Measurements from ENCODE around the gene CDH15.

Gene CDH15

DNA sequence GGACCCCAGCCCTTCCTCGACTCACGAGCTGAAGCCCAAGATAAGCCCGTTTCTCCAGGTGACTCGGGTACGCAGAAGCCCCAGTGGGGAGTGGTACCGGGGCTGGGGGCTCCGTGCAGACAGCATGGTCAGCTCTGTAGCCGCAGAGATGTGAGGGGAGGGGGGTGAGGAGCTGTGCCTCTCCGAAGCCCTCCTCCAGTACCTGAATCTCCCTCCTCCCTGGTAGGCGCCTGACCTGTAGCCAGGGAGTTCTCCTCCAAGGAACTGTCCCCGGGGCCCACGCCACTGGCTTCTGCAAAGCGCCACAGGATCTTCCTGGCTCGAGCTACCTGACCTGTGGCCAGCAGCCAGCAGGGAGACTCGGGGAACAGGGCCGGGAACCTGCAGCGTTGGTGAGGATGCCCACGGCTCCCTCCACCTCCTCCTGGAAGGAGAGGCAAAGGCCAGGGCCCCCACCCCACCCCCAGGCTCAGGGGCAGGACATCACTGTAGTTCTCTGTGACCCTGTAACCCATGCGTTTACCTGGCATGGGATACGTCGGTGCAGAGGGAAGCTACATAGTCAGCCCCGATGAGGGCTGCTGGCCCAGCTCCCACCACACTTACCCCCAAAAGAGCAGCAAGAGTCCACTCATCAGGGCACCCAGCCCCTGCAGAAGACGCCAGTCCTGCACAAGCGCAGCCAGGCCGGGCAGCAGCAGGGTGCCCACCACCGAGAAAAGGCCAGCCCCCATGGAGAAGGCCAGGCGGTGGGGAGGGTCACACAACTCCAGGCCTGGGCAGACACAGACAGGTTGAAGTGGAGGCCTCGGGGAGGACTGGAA lies 27.1 kb downstream of the CDH15 start:
- Histone ChIP-seq H3F3A (ENCODE audit: insufficient read depth, low read length) (no peaks in the 10 kb centered on the region), H3K4me1 (ENCODE audit: low read length) (no peaks in the 10 kb centered on the region), H3K79me2 (ENCODE audit: low read length) (no peaks in the 10 kb centered on the region), H3K36me3 (replicated peaks; ENCODE audit: insufficient read depth, low read length) (no peaks in the 10 kb centered on the region), H2AFZ (ENCODE audit: low read length) (no peak overlapping the region), H3K4me2 (ENCODE audit: low read depth, low read length) (no peak overlapping the region), H3K9me2 (replicated peaks; ENCODE audit: insufficient read depth, low read length) (no peaks in the 10 kb centered on the region), H4K20me1 (ENCODE audit: insufficient read depth, low read length) (no peaks in the 10 kb centered on the region), H3K4me3 (ENCODE audit: low read length) (no peak overlapping the region), H3K27ac (ENCODE audit: low read length) (no peak overlapping the region), H3K9me3 (replicated peaks; ENCODE audit: insufficient read depth, low read length) (no peaks in the 10 kb centered on the region), H3K9ac (ENCODE audit: low read length) (no peak overlapping the region), H3K27me3 (replicated peaks; ENCODE audit: insufficient read depth, low read length) (no peaks in the 10 kb centered on the region)
- DNase-seq: no peak
- TF ChIP-seq EZH2phosphoT487 (IDR thresholded peaks at IDR 0.05; ENCODE audit: low read length) (no peak), EZH2 (optimal IDR thresholded peaks at IDR 0.05; ENCODE audit: low read depth, low read length) (no peak)
- TF ChIP-seq, protein P1, sequence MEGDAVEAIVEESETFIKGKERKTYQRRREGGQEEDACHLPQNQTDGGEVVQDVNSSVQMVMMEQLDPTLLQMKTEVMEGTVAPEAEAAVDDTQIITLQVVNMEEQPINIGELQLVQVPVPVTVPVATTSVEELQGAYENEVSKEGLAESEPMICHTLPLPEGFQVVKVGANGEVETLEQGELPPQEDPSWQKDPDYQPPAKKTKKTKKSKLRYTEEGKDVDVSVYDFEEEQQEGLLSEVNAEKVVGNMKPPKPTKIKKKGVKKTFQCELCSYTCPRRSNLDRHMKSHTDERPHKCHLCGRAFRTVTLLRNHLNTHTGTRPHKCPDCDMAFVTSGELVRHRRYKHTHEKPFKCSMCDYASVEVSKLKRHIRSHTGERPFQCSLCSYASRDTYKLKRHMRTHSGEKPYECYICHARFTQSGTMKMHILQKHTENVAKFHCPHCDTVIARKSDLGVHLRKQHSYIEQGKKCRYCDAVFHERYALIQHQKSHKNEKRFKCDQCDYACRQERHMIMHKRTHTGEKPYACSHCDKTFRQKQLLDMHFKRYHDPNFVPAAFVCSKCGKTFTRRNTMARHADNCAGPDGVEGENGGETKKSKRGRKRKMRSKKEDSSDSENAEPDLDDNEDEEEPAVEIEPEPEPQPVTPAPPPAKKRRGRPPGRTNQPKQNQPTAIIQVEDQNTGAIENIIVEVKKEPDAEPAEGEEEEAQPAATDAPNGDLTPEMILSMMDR (IDR thresholded peaks at IDR 0.05; ENCODE audit: low read length): no peak

DNA sequence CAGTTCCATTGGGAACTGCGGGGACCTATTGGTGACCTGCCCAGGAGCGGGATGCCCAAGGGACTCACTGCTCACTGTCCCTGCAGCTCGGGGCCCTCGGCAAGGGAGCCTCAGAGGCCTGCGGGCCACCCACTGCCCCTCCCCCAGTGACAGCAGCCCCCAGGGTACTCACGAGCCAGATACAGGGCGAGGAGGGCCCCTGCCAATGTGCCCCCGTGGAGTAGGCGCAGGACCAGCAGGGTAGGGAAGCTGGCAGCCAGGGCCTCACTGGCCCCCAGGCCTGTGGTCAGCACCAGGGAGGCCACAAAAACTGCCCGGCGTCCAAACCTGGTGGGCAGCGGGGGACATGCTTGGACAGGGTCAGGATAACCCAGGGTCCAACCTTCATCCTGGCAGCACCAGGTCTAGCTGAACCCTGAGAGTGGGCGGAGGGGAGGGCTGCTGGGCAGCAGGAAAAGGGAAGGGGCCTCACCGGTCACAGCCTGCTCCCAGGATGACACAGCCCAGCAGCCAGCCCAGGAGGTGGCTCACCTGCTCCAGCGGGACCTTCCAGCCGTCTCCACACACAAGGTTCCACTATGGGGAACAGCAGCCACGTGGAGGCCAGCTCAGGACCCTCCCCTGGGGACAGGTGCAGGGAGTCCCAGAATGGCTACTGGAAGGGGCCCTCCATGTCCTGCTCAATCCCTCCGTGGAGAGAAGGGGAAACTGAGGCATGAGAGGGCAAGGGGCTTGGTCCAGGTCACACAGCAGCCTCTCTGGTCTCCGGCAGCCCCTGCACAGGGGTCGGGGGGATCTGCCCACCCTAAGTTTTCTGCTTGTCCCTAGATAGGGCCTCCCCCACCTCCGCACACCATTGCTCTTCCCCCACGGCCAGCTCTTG lies 27.9 kb downstream of the CDH15 start:
- Histone ChIP-seq H3K27me3 (replicated peaks; ENCODE audit: insufficient read depth, low read length) (no peaks in the 10 kb centered on the region), H2AFZ (ENCODE audit: low read length) (no peak overlapping the region), H3F3A (ENCODE audit: insufficient read depth, low read length) (no peaks in the 10 kb centered on the region), H3K4me3 (ENCODE audit: low read length) (no peak overlapping the region), H3K27ac (ENCODE audit: low read length) (no peak overlapping the region), H3K4me2 (ENCODE audit: low read depth, low read length) (no peak overlapping the region), H3K36me3 (replicated peaks; ENCODE audit: insufficient read depth, low read length) (no peaks in the 10 kb centered on the region), H3K9me2 (replicated peaks; ENCODE audit: insufficient read depth, low read length) (no peaks in the 10 kb centered on the region), H3K9ac (ENCODE audit: low read length) (no peak overlapping the region), H3K79me2 (ENCODE audit: low read length) (no peaks in the 10 kb centered on the region), H3K4me1 (ENCODE audit: low read length) (no peaks in the 10 kb centered on the region), H4K20me1 (ENCODE audit: insufficient read depth, low read length) (no peaks in the 10 kb centered on the region), H3K9me3 (replicated peaks; ENCODE audit: insufficient read depth, low read length) (no peaks in the 10 kb centered on the region)
- no peak for TF ChIP-seq EZH2phosphoT487 (IDR thresholded peaks at IDR 0.05; ENCODE audit: low read length)
- no peak for TF ChIP-seq EZH2 (optimal IDR thresholded peaks at IDR 0.05; ENCODE audit: low read depth, low read length)
- TF ChIP-seq, protein P1 (IDR thresholded peaks at IDR 0.05; ENCODE audit: low read length): no peak
- no peak for DNase-seq

DNA sequence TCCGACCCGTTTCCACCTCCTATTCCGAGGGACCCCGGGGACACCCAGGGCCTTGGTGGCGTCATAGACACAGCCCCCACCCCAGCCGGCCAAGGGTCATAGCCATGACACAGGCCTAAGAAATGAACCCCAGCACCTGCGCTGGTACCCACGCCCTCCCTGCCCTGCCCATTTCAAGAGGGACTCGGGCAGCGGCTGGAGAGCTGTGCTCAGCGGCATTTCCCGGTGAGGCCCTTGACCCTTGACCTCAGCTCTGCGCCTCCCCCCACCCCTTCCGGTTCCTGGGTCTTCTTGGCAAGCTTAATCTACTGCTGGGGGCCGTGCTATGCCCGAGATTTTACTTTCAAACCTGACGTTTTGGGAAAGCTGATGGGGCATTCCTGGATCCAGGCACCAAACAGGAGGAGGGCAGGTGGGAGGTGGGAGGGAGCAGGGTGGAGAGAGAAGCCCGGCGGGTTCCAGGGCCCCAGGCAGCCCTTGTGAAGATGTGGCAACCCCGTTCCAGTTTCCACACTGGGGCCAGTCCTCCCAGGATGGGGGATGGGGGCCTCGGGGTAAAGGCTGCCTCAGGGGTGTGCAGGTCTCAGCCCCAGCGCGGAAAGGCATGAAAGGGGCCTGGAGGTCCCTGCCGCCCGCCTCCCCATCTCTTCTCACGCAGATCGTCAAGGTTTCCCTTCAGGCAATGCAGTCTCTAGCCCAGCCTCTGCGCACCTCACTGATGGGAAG lies 28.7 kb downstream of the CDH15 start, which contains the start of gene SLC22A31:
TSS of gene SLC22A31 (minus strand) at position 414 of the 726 bp plus-strand sequence. CDS start at position 378, 36 bp downstream.
- no peaks in the 10 kb centered on the region for H3K79me2 ChIP-seq (ENCODE audit: low read length)
- no peaks in the 10 kb centered on the region for H3K27me3 ChIP-seq (replicated peaks; ENCODE audit: insufficient read depth, low read length)
- H3K9me2 ChIP-seq (replicated peaks; ENCODE audit: insufficient read depth, low read length): no peaks in the 10 kb centered on the region
- no peak within 1 kb of the TSS for H3K4me2 ChIP-seq (ENCODE audit: low read depth, low read length)
- no peaks in the 10 kb centered on the region for H3K4me1 ChIP-seq (ENCODE audit: low read length)
- no peak within 1 kb of the TSS for H2AFZ ChIP-seq (ENCODE audit: low read length)
- H4K20me1 ChIP-seq (ENCODE audit: insufficient read depth, low read length): no peaks in the 10 kb centered on the region
- no peak for TF ChIP-seq EZH2 (optimal IDR thresholded peaks at IDR 0.05; ENCODE audit: low read depth, low read length)
- TF ChIP-seq, protein P1 (IDR thresholded peaks at IDR 0.05; ENCODE audit: low read length): no peak
- TF ChIP-seq EZH2phosphoT487 (IDR thresholded peaks at IDR 0.05; ENCODE audit: low read length): no peak
- no peak within 1 kb of the TSS for H3K4me3 ChIP-seq (ENCODE audit: low read length)
- DNase-seq: no peak
- no peak within 1 kb of the TSS for H3K9ac ChIP-seq (ENCODE audit: low read length)
- H3F3A ChIP-seq (ENCODE audit: insufficient read depth, low read length): no peaks in the 10 kb centered on the region
- no peak within 1 kb of the TSS for H3K27ac ChIP-seq (ENCODE audit: low read length)
- no peaks in the 10 kb centered on the region for H3K36me3 ChIP-seq (replicated peaks; ENCODE audit: insufficient read depth, low read length)
- no peaks in the 10 kb centered on the region for H3K9me3 ChIP-seq (replicated peaks; ENCODE audit: insufficient read depth, low read length)
